Neural cell (in vitro differentiated cells): ENCODE data around the gene LGR4. TPM values are rescaled to one million over a fixed set of nuclear protein-coding genes. Genes with fewer than 3 reads are reported as not detected.

ENCODE experiments used
- H2AFZ ChIP-seq: fragments of 200-600, 300-800 bp; sonication (generic), shearing (Covaris generic); 2 replicates; pipeline ENCODE4 v1.6.0; 2014; ENCODE audit warnings: low read depth, mild to moderate bottlenecking, antibody characterized with exemption, low read length, moderate library complexity
- H3F3A ChIP-seq: fragments of 200-600 bp; shearing (Covaris generic); 2 replicates; pipeline ENCODE4 v1.6.1; 2016; ENCODE audit warnings: mild to moderate bottlenecking, moderate library complexity, mixed read lengths, antibody characterized with exemption, low read length; ENCODE audit not compliant: insufficient read depth, poor library complexity, severe bottlenecking
- H3K27ac ChIP-seq: fragments of 200-600, 300-800 bp; sonication (generic), shearing (Covaris generic); 2 replicates; pipeline ENCODE4 v1.5.1; 2014; ENCODE audit warnings: mild to moderate bottlenecking, low read length, moderate library complexity
- H3K27me3 ChIP-seq: fragments of 300-800, 200-600 bp; sonication (generic), shearing (Covaris generic); 2 replicates; pipeline ENCODE4 v1.6.0; 2014; ENCODE audit warnings: mild to moderate bottlenecking, low read depth, low read length, moderate library complexity; ENCODE audit not compliant: insufficient read depth
- H3K36me3 ChIP-seq: fragments of 300-800, 200-600 bp; sonication (generic), shearing (Covaris generic); 2 replicates; pipeline ENCODE4 v1.5.1; 2014; ENCODE audit warnings: mild to moderate bottlenecking, antibody characterized with exemption, low read length, moderate library complexity; ENCODE audit not compliant: insufficient read depth
- H3K4me2 ChIP-seq: fragments of 300-800, 200-600 bp; sonication (generic), shearing (Covaris generic); 2 replicates; pipeline ENCODE4 v1.6.0; 2014; ENCODE audit warnings: mild to moderate bottlenecking, low read length
- H3K4me3 ChIP-seq: fragments of 300-800, 200-600 bp; sonication (generic), shearing (Covaris generic); 2 replicates; pipeline ENCODE4 v1.5.1; 2014; ENCODE audit warnings: mild to moderate bottlenecking, low read length, moderate library complexity
- H3K79me2 ChIP-seq: fragments of 200-600 bp; shearing (Covaris generic); replicated peaks from 2 replicates; pipeline ENCODE4 v1.6.0; 2014; ENCODE audit warnings: mild to moderate bottlenecking, low read length, moderate library complexity; ENCODE audit not compliant: insufficient read depth
- H3K9ac ChIP-seq: fragments of 300-800, 200-600 bp; sonication (generic), shearing (Covaris generic); 2 replicates; pipeline ENCODE4 v1.6.1; 2016; ENCODE audit warnings: mild to moderate bottlenecking, low read length, mixed read lengths
- H3K9me2 ChIP-seq: fragments of 200-600 bp; shearing (Covaris generic); 2 replicates; pipeline ENCODE4 v1.6.1; 2016; ENCODE audit warnings: mild to moderate bottlenecking, low read length, mixed read lengths; ENCODE audit not compliant: insufficient read depth
- H3K9me3 ChIP-seq: fragments of 200-600, 300-800 bp; sonication (generic), shearing (Covaris generic); 2 replicates; pipeline ENCODE4 v1.6.1; 2016; ENCODE audit warnings: mild to moderate bottlenecking, mixed run types, low read length, moderate library complexity, mixed read lengths
- H4K20me1 ChIP-seq: fragments of 200-600 bp; shearing (Covaris generic); 2 replicates; pipeline ENCODE4 v1.6.1; 2016; ENCODE audit warnings: mild to moderate bottlenecking, mixed run types; ENCODE audit not compliant: insufficient read depth
- EP300 ChIP-seq: fragments of 450-650 bp; conservative IDR thresholded peaks from 2 replicates; pipeline ENCODE4 v1.6.1; 2014; ENCODE audit warnings: antibody characterized with exemption, mild to moderate bottlenecking, moderate library complexity; ENCODE audit not compliant: poor library complexity, severe bottlenecking
- EZH2 ChIP-seq: fragments of 200-600, 300-800 bp; shearing (Covaris generic), sonication (generic); IDR thresholded peaks from 2 replicates; pipeline ENCODE4 v1.6.1; 2014; ENCODE audit warnings: antibody characterized with exemption, low read length, borderline replicate concordance, mild to moderate bottlenecking; ENCODE audit not compliant: insufficient read depth, poor library complexity, severe bottlenecking
- MXI1 ChIP-seq: fragments of 450-650 bp; conservative IDR thresholded peaks from 2 replicates; pipeline ENCODE4 v1.6.1; 2014; ENCODE audit warnings: antibody characterized with exemption, mild to moderate bottlenecking; ENCODE audit not compliant: poor library complexity, severe bottlenecking
- POLR2AphosphoS5 ChIP-seq: IDR thresholded peaks from 2 replicates; pipeline ENCODE4 v1.6.1; 2012
- RAD21 ChIP-seq: fragments of 450-650 bp; conservative IDR thresholded peaks from 2 replicates; pipeline ENCODE4 v1.6.1; 2014; ENCODE audit warnings: antibody characterized with exemption, mild to moderate bottlenecking, moderate library complexity
- SMC3 ChIP-seq: fragments of 450-650 bp; conservative IDR thresholded peaks from 2 replicates; pipeline ENCODE4 v1.6.1; 2014; ENCODE audit warnings: antibody characterized with exemption, mild to moderate bottlenecking, moderate library complexity; ENCODE audit not compliant: poor library complexity
- TAF1 ChIP-seq: IDR thresholded peaks from 2 replicates; pipeline ENCODE4 v1.6.1; 2012; ENCODE audit warnings: low read depth
- polyA plus RNA-seq: library from polyadenylated mRNA; depleted of rRNA; stranded (reverse); fragments of >200 nt; gene quantifications from 2 replicates; pipeline ENCODE4 v1.2.3, GENCODE V29; 2014
- TF ChIP-seq, protein P1 (sequence below): IDR thresholded peaks from 2 replicates; pipeline ENCODE4 v1.6.1; 2012; ENCODE audit warnings: borderline replicate concordance
- TF ChIP-seq, protein P2 (sequence below): fragments of 450-650 bp; IDR thresholded peaks from 2 replicates; pipeline ENCODE4 v1.5.1; 2014; ENCODE audit warnings: antibody characterized with exemption, mild to moderate bottlenecking, moderate library complexity; ENCODE audit not compliant: poor library complexity, severe bottlenecking

LGR4 gene
- polyA plus RNA-seq, 1 donor from 2014 or later, result 11.2 TPM

DNA sequence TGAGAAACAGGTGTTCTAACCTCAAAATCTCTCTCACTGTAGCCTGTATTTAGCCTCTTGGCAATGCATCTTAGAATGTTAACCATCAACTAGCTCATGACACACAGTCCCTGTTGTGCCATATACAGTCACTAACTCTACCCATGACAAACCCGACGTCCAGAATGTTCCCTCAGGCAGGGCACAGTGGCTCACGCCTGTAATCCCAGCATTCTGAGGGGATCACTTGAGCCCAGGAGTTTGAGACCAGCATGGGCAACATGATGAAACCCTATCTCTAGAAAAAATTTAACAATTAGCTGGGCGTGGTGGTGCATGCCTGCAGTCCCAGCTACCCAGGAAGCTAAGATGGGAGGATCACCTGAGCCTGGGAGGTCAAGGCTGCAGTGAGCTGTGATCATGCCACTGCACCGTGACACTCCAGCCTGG, 91.3 kb downstream of the LGR4 start:
- TF ChIP-seq POLR2AphosphoS5 (no peak), EZH2 (no peak), MXI1 (no peak), TAF1 (no peak), EP300 (no peak), SMC3 (no peak), RAD21 (no peak)
- TF ChIP-seq, protein P1, sequence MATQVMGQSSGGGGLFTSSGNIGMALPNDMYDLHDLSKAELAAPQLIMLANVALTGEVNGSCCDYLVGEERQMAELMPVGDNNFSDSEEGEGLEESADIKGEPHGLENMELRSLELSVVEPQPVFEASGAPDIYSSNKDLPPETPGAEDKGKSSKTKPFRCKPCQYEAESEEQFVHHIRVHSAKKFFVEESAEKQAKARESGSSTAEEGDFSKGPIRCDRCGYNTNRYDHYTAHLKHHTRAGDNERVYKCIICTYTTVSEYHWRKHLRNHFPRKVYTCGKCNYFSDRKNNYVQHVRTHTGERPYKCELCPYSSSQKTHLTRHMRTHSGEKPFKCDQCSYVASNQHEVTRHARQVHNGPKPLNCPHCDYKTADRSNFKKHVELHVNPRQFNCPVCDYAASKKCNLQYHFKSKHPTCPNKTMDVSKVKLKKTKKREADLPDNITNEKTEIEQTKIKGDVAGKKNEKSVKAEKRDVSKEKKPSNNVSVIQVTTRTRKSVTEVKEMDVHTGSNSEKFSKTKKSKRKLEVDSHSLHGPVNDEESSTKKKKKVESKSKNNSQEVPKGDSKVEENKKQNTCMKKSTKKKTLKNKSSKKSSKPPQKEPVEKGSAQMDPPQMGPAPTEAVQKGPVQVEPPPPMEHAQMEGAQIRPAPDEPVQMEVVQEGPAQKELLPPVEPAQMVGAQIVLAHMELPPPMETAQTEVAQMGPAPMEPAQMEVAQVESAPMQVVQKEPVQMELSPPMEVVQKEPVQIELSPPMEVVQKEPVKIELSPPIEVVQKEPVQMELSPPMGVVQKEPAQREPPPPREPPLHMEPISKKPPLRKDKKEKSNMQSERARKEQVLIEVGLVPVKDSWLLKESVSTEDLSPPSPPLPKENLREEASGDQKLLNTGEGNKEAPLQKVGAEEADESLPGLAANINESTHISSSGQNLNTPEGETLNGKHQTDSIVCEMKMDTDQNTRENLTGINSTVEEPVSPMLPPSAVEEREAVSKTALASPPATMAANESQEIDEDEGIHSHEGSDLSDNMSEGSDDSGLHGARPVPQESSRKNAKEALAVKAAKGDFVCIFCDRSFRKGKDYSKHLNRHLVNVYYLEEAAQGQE, result no peak
- TF ChIP-seq, protein P2, sequence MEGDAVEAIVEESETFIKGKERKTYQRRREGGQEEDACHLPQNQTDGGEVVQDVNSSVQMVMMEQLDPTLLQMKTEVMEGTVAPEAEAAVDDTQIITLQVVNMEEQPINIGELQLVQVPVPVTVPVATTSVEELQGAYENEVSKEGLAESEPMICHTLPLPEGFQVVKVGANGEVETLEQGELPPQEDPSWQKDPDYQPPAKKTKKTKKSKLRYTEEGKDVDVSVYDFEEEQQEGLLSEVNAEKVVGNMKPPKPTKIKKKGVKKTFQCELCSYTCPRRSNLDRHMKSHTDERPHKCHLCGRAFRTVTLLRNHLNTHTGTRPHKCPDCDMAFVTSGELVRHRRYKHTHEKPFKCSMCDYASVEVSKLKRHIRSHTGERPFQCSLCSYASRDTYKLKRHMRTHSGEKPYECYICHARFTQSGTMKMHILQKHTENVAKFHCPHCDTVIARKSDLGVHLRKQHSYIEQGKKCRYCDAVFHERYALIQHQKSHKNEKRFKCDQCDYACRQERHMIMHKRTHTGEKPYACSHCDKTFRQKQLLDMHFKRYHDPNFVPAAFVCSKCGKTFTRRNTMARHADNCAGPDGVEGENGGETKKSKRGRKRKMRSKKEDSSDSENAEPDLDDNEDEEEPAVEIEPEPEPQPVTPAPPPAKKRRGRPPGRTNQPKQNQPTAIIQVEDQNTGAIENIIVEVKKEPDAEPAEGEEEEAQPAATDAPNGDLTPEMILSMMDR, result no peak
- Histone ChIP-seq H3K9me2 (no peaks in the 10 kb centered on the region), H3K27me3 (no peaks in the 10 kb centered on the region), H3K4me3 (no peak overlapping the region), H4K20me1 (no peaks in the 10 kb centered on the region), H3K9ac (no peak overlapping the region), H2AFZ (no peak overlapping the region), H3F3A (no peaks in the 10 kb centered on the region), H3K79me2 (no peaks in the 10 kb centered on the region), H3K9me3 (no peaks in the 10 kb centered on the region), H3K27ac (no peak overlapping the region), H3K36me3 (no peaks in the 10 kb centered on the region), H3K4me2 (no peak overlapping the region)

DNA sequence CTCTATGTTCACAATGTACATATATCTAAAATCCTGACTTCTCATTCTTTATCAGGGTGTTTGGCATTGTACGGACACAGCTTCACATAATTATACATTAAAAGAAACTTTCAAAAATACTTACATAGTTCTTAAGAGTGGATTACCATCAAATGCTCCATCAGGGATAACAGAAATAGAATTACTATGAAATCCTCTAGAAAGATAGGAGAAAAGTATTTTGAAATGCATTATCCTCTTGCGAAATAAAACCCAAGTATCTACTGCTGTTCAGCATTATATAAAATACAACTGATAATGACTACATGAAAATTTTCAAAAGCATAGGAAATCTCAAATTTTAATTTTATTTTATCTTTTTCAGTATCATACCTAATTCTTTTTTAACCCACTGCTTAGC, 91.8 kb downstream of the LGR4 start:
- H3F3A ChIP-seq, result no peaks in the 10 kb centered on the region
- no peak overlapping the region for H2AFZ ChIP-seq
- no peak overlapping the region for H3K4me3 ChIP-seq
- TF ChIP-seq MXI1, result no peak
- TF ChIP-seq EP300, result no peak
- no peak for TF ChIP-seq RAD21
- TF ChIP-seq, protein P1, result no peak
- TF ChIP-seq, protein P2, result no peak
- no peak for TF ChIP-seq SMC3
- no peak for TF ChIP-seq TAF1
- TF ChIP-seq EZH2, result no peak
- TF ChIP-seq POLR2AphosphoS5, result no peak
- H3K79me2 ChIP-seq, result no peaks in the 10 kb centered on the region
- H3K9me3 ChIP-seq, result no peaks in the 10 kb centered on the region
- H3K4me2 ChIP-seq, result no peak overlapping the region
- no peaks in the 10 kb centered on the region for H3K36me3 ChIP-seq
- no peaks in the 10 kb centered on the region for H3K9me2 ChIP-seq
- H3K9ac ChIP-seq, result no peak overlapping the region
- H4K20me1 ChIP-seq, result no peaks in the 10 kb centered on the region
- H3K27me3 ChIP-seq, result no peaks in the 10 kb centered on the region
- H3K27ac ChIP-seq, result no peak overlapping the region
